NCI-H146 treated with DMSO at 0.1 percent for 48 hours (cell line): ENCODE results near the gene SLC20A1.

Experiments
- DNase-seq: peaks from one replicate; lab custom pipeline; 2025; ENCODE audit not compliant: unreplicated experiment; lab: John Stamatoyannopoulos, UW

Gene SLC20A1

GRCh38 chr2:112682101-112682500 lies 36.4 kb downstream of the SLC20A1 start:
- DNase-seq: no peak

GRCh38 chr2:112683550-112684414 lies 38.0 kb downstream of the SLC20A1 start:
- DNase-seq: no peak

- no peak for DNase-seq
Observed at GRCh38 chr2:112684415-112684775, 38.7 kb downstream of the SLC20A1 start.

GRCh38 chr2:112685271-112685884 lies 39.6 kb downstream of the SLC20A1 start:
- no peak for DNase-seq

- DNase-seq: no peak
Observed at GRCh38 chr2:112686348-112687217, 40.8 kb downstream of the SLC20A1 start.

GRCh38 chr2:112687522-112687921 lies 41.8 kb downstream of the SLC20A1 start:
- no peak for DNase-seq

- no peak for DNase-seq
Observed at GRCh38 chr2:112688086-112688880, 42.5 kb downstream of the SLC20A1 start.

GRCh38 chr2:112690853-112691401 lies 45.2 kb downstream of the SLC20A1 start:
- peak; percentile 24 for DNase-seq

- DNase-seq: no peak
Observed at GRCh38 chr2:112691881-112692281, 46.1 kb downstream of the SLC20A1 start.

GRCh38 chr2:112692495-112692911 lies 46.8 kb downstream of the SLC20A1 start:
- DNase-seq: peak; percentile 82

- no peak for DNase-seq
Observed at GRCh38 chr2:112692918-112693317, 47.2 kb downstream of the SLC20A1 start.

GRCh38 chr2:112693596-112693995 lies 47.9 kb downstream of the SLC20A1 start:
- DNase-seq: no peak

GRCh38 chr2:112694182-112694581 lies 48.4 kb downstream of the SLC20A1 start:
- no peak for DNase-seq

- no peak for DNase-seq
Observed at GRCh38 chr2:112698834-112699515, 53.2 kb downstream of the SLC20A1 start.

- no peak for DNase-seq
Observed at GRCh38 chr2:112699984-112700667, 54.4 kb downstream of the SLC20A1 start.

- no peak for DNase-seq
Observed at GRCh38 chr2:112701052-112701451, 55.3 kb downstream of the SLC20A1 start.

- no peak for DNase-seq
Observed at GRCh38 chr2:112703684-112704083, 57.9 kb downstream of the SLC20A1 start.

GRCh38 chr2:112705575-112705974 lies 59.8 kb downstream of the SLC20A1 start:
- DNase-seq: no peak

GRCh38 chr2:112706170-112706664 lies 60.5 kb downstream of the SLC20A1 start:
- no peak for DNase-seq
